AG20443 (cell line): Measurements from ENCODE around the gene RAB44.

Source experiments
- DNase-seq: peaks from one replicate; pipeline ENCODE4 v3.0.0; 2012; ENCODE audit warnings: low spot score, mixed read lengths

The RAB44 gene

DNA sequence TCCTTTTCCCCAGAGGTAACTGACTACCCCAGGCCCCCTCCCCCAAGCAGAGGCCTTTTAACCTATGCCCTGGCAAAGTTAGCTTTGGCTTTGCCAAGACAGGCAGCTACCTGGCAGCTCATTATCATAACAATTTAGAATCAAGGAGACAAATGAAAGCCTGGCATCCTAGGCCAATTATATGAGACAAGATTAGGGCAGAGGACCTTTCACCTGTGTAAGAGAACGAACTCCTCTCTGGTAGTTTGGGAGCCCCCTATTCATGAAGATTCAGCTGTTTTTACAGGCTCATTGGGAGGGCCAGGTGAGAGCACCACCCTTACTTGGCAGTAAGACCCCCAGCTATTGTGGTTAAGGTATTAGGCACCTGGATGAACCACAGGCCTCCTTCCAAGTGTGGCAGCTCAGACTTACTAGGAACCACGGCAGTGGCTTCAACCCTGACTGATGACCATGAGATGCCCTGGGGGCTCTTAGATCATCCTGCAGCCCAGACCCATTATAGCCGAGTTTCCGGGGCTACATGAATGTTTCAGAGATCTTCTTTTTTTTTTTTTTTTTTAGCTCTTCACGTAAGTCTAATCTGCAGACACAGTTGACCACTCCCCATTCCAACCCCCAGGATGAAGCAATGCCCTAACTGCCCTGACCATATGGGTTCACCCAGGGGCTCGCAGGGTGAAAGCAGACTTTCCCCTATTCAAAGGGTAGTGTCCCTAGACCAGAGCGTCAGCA is 56.2 kb downstream of the RAB44 start:
- no peak for DNase-seq

DNA sequence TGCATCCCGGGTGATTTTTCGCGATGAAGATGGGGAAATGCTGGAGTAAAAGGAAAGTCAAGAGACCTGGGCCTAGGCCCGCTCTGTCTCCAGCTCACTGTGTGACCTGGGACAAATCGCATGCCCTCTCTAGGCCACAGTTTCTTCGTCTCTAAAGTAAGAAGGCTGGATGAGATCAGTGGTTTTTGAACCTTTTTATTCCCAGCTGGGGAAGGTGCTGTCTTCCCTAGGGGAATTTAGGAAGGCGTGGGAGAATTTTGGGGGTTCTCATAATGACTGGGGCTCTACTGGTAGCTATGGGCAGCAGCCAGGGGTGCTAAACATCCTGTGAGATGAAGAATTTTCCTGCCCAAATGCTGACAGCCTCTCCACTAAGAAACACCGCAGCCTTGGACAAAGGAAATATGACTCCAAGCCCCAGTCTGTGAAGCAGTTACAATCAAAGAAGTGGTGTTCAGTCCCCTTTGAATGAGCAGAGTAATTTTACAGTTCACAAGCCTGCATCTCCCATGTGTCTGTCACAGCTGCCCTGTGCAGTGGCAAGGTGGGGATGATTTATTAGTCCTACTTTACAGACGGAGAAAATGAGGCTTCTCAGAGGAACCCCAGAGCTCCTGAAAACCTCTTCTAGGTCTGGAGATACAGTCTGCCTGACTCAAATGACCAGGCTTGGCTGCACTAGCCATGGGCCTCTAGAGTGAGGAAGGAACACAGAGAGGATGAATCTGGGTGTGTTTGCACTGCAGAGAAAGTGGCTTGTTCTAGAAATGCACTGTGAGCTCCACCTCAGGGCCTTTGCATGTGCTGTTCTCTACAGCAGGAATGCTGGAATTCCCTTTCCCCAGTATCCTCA is 57.2 kb downstream of the RAB44 start:
- no peak for DNase-seq

DNA sequence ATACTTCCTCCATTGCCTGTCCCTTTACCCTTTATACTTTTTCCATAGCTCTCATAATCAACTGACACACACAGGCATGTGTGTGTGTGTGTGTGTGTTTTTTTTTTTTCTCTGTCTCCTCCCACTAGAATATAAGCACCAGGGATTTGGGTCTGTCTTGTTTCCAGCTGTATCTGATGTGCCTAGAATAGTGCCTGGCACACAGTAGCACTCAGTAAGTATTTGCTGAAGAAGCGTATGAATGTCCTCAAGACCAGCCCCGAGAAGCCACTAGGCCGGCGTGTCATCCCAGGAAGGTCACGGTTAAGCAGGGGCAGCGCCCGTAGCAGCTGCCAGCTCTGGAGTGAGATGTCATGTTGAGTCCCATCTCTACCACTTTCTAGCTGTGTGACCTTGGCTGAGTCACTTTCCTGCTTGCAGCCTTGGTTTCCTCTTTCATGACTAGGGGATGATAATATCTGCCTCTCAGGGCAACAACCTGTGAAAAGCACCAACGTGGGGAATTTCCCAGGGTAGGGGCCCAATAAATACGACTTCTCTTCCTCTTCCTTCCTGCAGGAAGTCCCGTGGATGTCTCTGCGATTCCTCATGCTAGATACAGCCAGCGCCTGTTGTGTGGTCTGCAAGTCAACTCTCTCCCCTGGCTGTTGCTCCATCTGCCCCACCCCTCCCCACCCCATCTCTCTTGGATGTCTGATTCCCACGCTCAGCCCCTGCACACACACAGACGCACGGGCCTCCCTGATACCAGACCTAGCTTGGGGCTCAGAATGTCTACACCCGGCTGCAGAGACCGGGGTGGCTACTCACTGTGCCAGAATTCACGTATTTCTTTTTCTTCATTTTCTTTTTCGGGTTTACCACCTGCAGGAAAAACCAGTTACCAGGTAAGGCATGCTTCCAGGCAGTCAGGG is 58.1 kb downstream of the RAB44 start:
- DNase-seq = no peak

DNA sequence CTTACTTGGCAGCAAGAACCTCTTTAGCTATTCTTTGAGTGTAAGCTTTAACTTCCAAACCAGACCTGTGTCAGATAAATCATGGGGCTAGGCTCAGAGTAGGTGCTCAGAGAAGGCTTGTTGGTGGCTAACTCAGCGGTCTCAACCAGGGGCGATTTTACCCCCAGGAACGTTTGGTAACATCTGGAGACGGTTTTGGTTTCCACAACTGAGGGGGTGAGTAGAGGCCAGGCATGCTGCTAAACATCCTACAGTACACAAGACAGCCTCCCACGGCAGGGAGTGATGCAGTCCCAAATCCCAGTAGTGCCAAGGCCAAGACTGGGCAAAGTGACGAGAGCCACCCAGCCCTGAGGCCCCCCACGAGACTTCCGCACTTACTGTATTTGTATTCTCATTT is 59.2 kb downstream of the RAB44 start:
- no peak for DNase-seq

DNA sequence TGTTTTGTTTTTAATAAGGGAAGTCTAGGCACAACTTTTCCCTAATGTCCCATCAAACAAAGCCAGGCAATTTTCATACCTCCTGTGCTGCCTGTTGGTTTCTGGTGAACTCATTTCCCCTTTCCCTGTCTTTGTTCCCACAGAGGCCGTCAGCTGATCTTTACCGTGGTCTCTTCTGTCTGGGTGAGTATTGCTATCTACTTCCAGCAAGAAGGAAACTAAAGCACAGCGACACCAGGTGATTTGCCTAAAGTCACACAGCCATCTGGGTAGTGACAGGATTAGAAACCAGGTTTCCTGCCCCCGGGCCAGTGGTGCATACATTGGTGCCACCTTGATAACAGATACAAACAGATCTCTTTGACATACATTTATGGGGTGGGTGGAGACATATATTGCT is 59.6 kb downstream of the RAB44 start:
- DNase-seq = no peak

DNA sequence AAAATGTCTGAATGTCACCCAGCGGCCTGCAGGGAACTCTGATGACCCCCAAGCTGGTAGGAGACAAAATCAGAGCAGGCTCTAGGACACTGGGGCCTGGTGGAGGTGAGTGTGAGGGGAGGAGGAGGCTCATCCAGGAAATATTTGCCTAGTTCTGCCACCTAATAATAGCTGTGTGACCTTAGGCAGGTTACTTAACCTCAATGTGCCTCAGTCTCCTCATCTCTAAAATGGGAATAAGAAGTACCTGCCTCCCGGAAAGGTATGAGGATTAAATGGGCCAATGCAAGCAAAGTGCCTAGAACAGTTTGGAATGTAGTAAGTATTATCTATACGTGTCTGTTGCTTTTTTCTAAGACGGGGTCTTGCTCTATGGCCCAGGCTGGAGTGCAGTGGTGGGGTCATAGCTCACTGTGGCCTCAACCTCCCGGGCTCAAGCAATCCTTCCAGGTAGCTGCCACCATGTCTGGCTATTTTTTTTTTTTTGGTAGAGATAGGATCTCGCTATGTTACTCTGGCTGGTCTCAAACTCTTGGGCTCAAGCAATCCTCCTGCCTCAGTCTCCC is 60.4 kb downstream of the RAB44 start:
- no peak for DNase-seq

DNA sequence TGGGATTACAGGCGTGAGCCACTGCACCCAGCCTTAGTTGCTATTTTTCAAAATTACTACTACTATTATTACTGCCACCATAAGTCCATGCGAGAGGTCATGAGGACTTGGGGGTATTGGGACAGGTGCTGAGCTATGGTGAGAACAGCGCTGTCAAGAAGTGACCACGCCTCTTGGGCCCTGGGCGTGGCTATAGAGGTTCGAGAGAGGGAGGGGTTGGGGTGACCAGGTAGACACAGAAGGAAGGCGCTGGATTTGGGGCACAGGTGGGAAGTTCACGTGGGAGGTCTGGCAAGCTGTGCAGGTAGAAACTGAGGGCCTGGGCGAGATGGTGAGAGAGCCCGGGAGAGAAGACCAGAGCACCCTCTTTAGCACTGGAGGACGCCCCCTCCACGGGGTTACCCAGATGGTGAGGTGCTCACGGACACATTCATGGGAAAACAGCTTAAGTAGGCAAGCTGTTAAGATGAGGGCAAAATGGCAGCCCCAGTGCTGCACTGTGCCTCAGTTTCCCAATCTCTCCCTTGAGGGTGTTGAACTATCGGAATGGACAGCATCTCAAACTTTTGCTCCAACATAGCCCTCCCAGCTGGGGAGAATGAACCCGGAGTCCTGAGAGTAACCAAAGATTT is 61.0 kb downstream of the RAB44 start:
- no peak for DNase-seq

DNA sequence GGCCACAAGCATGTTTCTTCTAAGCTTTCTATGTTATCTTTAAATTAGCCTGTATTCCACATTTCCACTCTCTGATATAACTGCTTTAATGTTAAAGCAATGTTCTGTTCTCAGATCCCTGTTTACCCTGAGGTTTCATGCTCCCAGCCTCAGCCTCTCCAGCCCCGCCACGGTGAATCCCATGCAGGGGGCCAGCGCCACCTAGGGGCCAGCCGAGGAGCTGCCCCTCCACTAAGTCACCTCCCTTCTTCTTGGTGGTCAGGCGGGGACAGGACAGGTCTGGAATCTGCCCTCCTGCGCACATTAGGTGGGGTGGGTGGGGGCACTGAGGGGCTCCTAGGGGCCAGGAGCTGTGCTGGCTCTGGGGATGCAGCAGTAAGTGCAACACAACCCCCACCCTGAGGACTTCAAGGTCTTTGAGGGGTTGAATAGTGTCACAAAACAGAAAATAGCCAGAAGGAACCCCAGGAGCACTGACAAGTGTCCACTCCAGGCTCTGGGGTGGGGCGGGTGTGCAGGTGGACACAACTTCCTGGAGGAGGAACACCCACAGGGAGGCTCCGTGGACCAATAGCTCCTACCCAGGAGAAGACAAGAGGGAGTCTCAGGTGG is 61.6 kb downstream of the RAB44 start:
- peak; percentile 95 for DNase-seq

DNA sequence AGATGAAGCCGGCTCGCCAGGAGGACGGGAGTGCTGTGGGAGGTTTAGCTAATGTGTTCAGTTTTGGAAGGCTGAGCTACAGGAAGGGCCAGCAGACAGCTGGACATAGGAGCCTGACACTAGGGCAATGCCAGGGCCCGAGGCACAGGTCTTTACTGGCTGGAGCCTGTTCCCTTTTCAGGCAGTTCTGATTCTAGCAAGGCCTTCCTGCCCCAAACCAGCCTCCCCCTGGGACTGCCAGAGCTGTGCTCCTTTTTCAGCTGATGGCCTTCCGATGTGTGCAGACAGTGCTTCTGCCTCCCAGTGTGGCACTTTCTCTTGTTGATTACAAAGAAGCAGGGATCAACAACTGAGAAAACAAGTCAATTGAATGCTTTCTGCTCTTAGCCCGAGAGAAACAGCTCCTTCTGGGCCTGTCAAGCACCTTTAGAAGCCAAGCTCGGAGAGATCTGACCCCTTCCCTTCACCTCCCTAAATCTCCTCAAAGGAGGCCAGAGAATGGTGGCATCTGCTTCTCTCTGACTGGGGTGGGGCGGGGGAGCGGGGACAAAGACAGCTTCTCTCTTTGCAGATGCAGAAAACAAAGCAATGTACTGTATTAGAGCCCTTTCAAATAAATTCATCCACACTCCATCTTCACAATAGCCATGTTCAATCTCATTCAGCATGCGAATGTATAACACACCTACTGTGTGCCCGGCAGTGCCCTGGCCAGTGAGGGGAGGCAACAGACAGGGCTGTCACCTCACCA is 63.2 kb downstream of the RAB44 start:
- no peak for DNase-seq

DNA sequence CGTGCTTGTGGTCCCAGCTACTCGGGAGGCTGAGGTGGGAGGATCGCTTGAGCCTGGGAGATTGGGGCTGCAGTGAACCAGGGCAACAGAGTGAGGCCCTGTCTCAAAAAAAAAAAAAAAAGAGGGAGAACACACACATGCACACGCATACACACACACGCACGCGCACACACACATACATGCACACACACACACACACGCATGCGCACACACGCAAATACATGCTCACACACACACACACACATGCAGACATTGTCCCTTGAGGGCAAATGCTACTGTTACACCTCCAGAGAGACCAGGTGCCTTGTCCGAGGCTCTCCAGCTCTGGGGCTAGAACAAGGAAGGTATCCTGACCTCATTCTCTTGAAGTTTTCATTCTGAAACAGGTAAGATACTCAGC is 64.5 kb downstream of the RAB44 start:
- no peak for DNase-seq

DNA sequence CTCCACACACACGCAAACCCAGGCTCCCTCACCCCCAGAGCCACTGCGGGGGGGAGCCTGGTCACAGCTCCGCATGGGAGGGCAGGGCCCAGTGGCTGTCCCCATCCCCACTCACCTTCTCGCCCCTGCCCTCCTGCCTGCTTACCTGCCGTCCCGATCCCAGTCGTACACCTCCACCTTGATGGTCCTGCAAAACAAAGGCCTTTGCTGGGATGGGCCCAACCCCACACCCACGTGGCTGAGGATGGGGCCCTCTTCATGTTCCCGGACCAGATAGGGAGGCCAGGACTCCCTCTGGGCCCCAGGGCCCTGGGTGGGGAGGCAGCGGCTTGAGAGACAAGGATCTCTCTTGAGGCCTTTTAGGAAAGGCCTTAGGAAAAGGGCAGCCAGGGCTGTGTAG is 67.6 kb downstream of the RAB44 start:
- DNase-seq = no peak

DNA sequence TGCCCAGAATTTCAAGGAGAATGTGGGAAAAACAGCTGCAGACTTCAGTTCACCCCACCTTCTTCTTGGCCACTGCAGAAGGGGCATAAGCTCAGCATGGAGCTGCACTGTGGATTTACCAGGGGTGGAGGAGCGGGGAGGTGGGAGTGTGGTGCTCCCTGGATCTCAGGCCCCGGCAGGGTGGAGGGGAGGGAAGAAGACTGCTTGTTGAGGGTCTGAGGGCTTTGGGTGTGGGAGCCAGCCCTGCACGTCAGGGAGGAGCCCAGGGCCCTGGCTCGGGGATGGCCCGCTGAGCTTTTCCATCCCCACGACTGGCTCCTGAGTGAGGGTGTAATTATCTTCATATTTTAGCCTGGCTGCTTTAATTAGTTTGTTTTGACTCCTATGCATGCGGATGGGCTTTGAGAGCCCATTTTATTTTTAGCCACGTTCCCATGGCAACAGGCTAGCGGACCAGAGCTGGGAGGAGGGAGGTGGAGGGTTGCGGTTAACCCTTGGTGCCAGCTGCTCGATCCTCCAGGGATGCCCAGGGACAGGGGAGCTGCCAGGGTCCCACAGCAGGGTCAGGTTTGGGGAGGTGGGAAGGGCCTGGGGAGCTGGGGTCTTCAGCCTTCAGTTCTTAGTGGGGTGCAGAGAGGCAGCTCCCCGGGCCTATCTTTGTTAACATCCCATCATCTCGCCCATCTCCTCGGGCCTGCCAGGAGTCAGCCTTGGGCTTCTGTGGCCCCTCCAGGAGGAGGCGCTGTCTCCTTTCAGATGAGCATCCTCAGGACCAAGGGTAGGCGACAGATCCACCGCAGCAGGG is 68.2 kb downstream of the RAB44 start:
- DNase-seq = peak; percentile 93

DNA sequence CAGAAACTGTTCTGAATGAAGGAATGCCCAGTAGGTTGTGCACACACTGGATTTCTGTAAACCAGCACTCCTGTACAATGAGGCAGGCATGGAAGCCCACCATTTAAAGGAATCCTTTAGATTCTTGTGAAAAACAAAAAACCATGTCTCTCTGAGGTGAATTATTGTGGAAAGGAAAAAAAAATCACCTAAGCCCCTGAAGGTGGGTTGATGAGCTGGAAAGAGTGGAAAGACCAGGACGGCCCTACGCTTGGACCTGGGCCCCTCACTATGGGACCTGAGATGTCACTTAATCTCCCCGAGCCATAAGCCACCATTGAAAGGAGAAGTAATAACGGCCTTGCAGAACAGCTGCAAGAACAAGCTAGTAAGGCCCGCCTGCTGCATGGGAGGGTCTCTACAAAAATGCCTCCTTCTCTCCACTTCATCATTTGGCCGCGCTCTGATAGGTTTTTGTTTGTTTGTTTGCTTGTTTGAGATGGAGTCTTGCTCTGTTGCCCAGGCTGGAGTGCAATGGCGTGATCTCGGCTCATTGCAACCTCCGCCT is 68.8 kb downstream of the RAB44 start:
- no peak for DNase-seq

DNA sequence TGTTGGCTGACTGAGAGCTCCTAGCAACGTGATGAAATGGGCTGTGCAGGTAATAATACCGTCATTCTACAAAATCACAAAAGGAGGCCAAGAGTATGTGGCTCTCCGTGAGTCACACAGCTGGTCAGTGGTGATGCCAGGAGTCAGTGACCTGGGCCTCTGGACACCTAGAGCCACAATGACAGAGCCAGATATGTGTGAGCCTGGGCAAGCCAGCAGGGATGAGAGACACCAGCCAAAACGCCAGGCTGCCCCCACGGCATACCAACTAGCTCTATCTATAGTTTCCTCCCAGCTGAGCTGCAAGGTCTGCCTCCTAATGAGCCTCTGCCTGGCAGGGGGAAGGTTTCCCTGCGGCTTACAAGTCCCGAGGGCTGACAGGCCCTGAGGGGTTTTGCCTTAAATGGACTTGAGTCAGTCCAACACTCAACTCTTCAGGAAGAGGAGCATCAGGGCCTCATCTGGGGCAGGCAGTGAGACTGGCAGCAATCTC is 71.6 kb downstream of the RAB44 start:
- DNase-seq = no peak

DNA sequence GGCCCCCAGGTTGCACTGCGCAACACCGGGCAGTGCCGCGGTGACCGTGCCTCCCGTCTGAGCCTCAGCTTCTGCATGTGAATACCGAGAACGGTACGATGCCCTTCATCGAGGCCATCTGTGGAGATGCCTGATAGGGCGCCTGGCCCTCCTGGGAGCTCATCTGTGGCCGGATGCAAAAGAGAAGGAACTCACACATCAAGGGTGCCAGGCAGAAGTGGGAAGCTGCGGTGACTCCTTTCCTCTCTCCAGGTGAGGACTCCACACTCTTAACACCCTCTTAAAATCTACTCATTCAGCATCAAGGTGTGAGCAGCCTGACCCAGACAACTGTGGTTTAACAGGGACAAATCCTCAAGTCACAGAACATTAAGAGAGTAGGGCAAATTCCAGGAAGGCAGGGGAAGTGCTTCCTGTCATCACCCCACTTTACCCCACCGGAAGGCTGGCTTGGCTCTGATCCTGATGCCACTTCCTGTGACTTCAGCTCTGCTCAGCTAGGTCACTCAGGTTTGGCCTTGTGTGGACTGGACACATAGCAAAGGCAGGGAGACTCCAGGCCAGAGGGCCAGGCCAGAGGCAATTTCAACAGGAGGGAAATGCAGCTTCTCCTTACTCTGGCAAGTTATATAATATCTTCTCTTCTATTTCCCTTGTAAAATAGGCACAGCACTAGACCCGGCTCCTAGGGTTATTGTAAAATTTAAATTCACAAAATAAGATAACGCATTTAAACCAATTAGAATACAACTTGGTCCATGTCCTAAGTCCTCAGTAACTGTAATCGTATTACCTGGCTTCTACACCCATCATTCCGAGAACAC is 72.3 kb downstream of the RAB44 start:
- peak; percentile 57 for DNase-seq

DNA sequence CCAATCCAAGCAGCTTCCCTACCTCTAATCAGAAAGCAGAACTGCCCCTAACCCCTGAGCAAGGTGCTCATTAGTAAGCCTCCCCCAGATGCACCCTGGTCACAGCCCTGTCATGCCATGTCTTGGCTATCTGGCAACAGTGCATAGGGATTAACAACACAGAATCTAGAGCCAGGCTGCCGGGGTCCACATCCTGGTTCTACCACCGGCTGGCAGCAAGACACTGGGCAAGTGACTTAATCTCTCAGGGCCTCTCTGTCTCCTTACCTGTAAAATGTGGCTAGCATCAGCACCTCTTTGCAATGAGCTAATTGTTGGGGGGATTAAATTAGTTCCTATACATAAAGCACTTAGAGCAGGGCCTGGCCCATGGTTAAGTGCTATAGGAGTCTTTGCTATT is 73.5 kb downstream of the RAB44 start:
- DNase-seq = no peak

DNA sequence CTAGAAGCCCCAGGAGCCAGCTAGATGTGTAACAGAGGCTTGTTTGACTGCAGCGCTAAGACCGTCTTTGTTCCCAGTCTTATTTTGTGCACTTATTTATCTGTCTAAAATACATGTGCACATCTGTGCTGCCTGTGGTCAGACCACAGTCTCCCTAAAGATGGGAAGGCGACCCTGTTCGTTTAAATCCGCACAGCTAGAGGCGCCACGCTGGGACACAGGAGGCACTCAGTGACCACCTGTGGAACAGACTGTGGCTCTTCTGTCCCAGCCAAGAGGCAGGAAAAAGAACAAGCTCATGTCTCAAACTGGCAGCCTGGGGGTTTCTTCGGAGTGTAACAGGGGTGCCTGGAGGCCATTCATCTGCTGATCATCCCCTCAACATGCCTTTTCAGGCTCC is 74.8 kb downstream of the RAB44 start:
- no peak for DNase-seq

DNA sequence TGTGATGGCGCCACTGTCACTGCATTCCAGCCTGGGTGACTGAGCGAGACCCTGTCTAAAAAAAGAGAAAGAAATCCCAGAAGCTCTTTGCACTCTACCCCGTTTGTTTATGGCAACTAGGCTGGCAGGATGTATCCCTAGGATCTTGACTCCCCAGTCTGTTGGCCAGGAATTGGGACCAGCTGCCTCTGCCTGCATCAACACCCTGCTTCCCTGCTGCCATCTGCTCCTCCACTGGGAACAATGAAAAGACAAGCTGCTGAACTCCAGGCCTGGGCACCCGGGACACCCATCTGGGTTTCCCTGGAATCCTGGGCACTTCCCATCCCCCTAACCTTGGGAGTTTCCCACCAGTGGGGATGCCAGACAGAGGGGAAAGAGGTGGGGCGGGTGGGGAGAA is 76.7 kb downstream of the RAB44 start:
- no peak for DNase-seq
